Lower leg skin (tissue), 4 donors: ENCODE measurements around the gene ASB5. TPM values are rescaled to one million over a fixed set of nuclear protein-coding genes. Genes with fewer than 3 reads are reported as not detected.

Experiments
- DNase-seq, 2 donors: peaks; one replicate each; pipeline ENCODE4 v3.0.0-alpha.2; 2019; ENCODE audit warnings: low spot score in 2 of 2
- H3K4me3 ChIP-seq: fragments of 200-600 bp; sonication (generic); 2 replicates; pipeline ENCODE4 v1.5.1; 2017; ENCODE audit warnings: mild to moderate bottlenecking, low read depth; ENCODE audit not compliant: poor library complexity, severe bottlenecking
- CTCF ChIP-seq, 3 donors: fragments of 450-650 bp; IDR thresholded peaks; one replicate each; pipeline ENCODE4 v1.5.1; 2016; ENCODE audit warnings: antibody characterized with exemption in 3 of 3, mild to moderate bottlenecking in 3 of 3, moderate library complexity in 2 of 3
- POLR2A ChIP-seq, 2 donors: fragments of 450-650 bp; IDR thresholded peaks; one replicate each; pipeline ENCODE4 v1.6.1; 2016 to 2017; ENCODE audit warnings: antibody characterized with exemption in 2 of 2, mild to moderate bottlenecking in 1 of 2, moderate library complexity in 1 of 2
- WGBS, 2 donors: methylation state at CpG; one replicate each; pipeline ENCODE4 v1.1.5; 2018; 5-methylcytosine and 5-hydroxymethylcytosine counted together
- intact Hi-C: fragments of 100-400 bp; cut with DNase I; formaldehyde crosslinking; loops from one replicate; pipeline ENCODE4 v1.15.0; 2023; ENCODE audit warnings: low total_unique reads
- total RNA-seq, 4 donors: library from RNA; depleted of rRNA; stranded (reverse); fragments of >200 nt; gene quantifications; one replicate each; pipeline ENCODE4 v1.1.0, GENCODE V29; 2016

Gene ASB5
- total RNA-seq, 4 donors from 2014 or later = 0.07 TPM; not detected in 3

- no peak for DNase-seq
- no peak overlapping the region for H3K4me3 ChIP-seq
- WGBS, 2 donors = 42 to 58% methylated on average over 5 of the region's 5 CpGs
- TF ChIP-seq POLR2A (IDR thresholded peaks at IDR 0.05) (no peak), CTCF (IDR thresholded peaks at IDR 0.05) (no peak)
- intact Hi-C loops = no loop called here
Observed at GRCh38 chr4:176270669-176271068, 1.6 kb upstream of the ASB5 start.

GRCh38 chr4:176266026-176266425 is 3.0 kb downstream of the ASB5 start:
- intact Hi-C loops = no loop called here
- TF ChIP-seq POLR2A (IDR thresholded peaks at IDR 0.05) (no peak), CTCF (IDR thresholded peaks at IDR 0.05) (no peak)
- no peak for DNase-seq
- H3K4me3 ChIP-seq = no peak overlapping the region
- 97 to 98% methylated on average over 2 of the region's 2 CpGs for WGBS, 2 donors

GRCh38 chr4:176262243-176262642 is 6.8 kb downstream of the ASB5 start:
- TF ChIP-seq POLR2A (IDR thresholded peaks at IDR 0.05) = no peak
- no peak for TF ChIP-seq CTCF (IDR thresholded peaks at IDR 0.05)
- intact Hi-C loops = no loop called here
- no peak for DNase-seq
- H3K4me3 ChIP-seq = no peak overlapping the region

- no peak overlapping the region for H3K4me3 ChIP-seq
- TF ChIP-seq CTCF (IDR thresholded peaks at IDR 0.05) (no peak), POLR2A (IDR thresholded peaks at IDR 0.05) (no peak)
- intact Hi-C loops = no loop called here
- 59% methylated on average over 3 of the region's 3 CpGs for WGBS, 2 donors
- DNase-seq = no peak
Observed at GRCh38 chr4:176261481-176261880, 7.5 kb downstream of the ASB5 start.

GRCh38 chr4:176261018-176261417 is 8.0 kb downstream of the ASB5 start:
- WGBS, 2 donors = 79 to 80% methylated on average over 3 of the region's 3 CpGs
- intact Hi-C loops = no loop called here
- no peak overlapping the region for H3K4me3 ChIP-seq
- TF ChIP-seq POLR2A (IDR thresholded peaks at IDR 0.05) = no peak
- no peak for TF ChIP-seq CTCF (IDR thresholded peaks at IDR 0.05)
- no peak for DNase-seq

- H3K4me3 ChIP-seq = no peak overlapping the region
- TF ChIP-seq CTCF (IDR thresholded peaks at IDR 0.05) (no peak), POLR2A (IDR thresholded peaks at IDR 0.05) (no peak)
- 78 to 84% methylated on average over 5 of the region's 5 CpGs for WGBS, 2 donors
- no peak for DNase-seq
- intact Hi-C loops = no loop called here
Observed at GRCh38 chr4:176259330-176260090, 9.5 kb downstream of the ASB5 start.
